A673 (cell line): ENCODE results near the gene DOK6.

Experiments
- EZH2 ChIP-seq: fragments of 200-600 bp; sonication (generic); IDR thresholded peaks from 2 replicates; pipeline ENCODE4 v1.6.1; 2017; ENCODE audit warnings: borderline replicate concordance, low read depth, mild to moderate bottlenecking, mixed read lengths, antibody characterized with exemption, low read length; ENCODE audit not compliant: poor library complexity, severe bottlenecking
- TF ChIP-seq, protein P1 (sequence below): fragments of 300-800, 200-600 bp; sonication (generic); conservative IDR thresholded peaks from 2 replicates; pipeline ENCODE4 v1.5.1; 2017; ENCODE audit warnings: low read depth, mild to moderate bottlenecking, antibody characterized with exemption, low read length, moderate library complexity, mixed read lengths

DNA sequence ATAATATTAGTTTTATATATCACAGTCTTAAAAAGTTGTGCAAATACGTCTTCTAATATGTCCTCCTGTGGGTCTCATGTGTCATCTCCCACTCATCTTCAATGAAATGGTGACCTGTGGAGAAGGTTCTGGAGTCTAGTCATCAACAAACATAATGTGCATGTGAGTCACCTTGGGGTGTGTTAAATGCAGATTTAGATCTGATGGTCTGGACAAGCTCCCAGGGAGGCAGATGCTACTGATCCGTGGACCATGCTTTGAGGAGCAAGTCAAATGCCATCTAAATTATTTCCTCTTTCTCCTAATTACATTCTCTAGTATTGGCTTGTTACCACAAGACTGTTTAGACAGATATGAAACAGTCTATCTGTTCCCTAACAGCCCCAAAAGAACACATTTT lies 336.0 kb downstream of the DOK6 start:
- TF ChIP-seq, protein P1, sequence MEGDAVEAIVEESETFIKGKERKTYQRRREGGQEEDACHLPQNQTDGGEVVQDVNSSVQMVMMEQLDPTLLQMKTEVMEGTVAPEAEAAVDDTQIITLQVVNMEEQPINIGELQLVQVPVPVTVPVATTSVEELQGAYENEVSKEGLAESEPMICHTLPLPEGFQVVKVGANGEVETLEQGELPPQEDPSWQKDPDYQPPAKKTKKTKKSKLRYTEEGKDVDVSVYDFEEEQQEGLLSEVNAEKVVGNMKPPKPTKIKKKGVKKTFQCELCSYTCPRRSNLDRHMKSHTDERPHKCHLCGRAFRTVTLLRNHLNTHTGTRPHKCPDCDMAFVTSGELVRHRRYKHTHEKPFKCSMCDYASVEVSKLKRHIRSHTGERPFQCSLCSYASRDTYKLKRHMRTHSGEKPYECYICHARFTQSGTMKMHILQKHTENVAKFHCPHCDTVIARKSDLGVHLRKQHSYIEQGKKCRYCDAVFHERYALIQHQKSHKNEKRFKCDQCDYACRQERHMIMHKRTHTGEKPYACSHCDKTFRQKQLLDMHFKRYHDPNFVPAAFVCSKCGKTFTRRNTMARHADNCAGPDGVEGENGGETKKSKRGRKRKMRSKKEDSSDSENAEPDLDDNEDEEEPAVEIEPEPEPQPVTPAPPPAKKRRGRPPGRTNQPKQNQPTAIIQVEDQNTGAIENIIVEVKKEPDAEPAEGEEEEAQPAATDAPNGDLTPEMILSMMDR = no peak
- no peak for TF ChIP-seq EZH2
